OCI-LY1 (cell line): ENCODE measurements around the gene RRAGD.

Source experiments
- CTCF ChIP-seq: fragments of 200-600 bp; sonication (generic), shearing (Covaris generic); IDR thresholded peaks from 2 replicates; pipeline ENCODE4 v1.5.1; 2017; ENCODE audit warnings: mild to moderate bottlenecking, antibody characterized with exemption, low read length, moderate library complexity, mixed read lengths
- EZH2 ChIP-seq: fragments of 200-600 bp; sonication (generic), shearing (Covaris generic); IDR thresholded peaks from 2 replicates; pipeline ENCODE4 v1.8.0; 2017; ENCODE audit warnings: borderline replicate concordance, mixed run types, mild to moderate bottlenecking, antibody characterized with exemption, low read length, moderate library complexity, mixed read lengths

- no peak for TF ChIP-seq CTCF
- TF ChIP-seq EZH2 = no peak
Observed at GRCh38 chr6:89364586-89364985, 47.5 kb downstream of the RRAGD start.
